ENCODE data around the gene FGF9.

GRCh38 chr13:21691500-21691899 lies 20.6 kb downstream of the FGF9 start:
- TF ChIP-seq CTCF (IDR thresholded peaks at IDR 0.05) (no peak), POLR2A (IDR thresholded peaks at IDR 0.05) (no peak)
